Measurements from ENCODE around the gene DAGLB.

The DAGLB gene
- 19.2 to 22.5 (median 21.0) reads per million in 3 donors for total RNA-seq

GRCh38 chr7:6447581-6448199, at the start of gene DAGLB:
TSS of gene DAGLB (minus strand) at chr7:6447954. CDS start at chr7:6447842, 112 bp downstream.
- Histone ChIP-seq H3K27me3 (replicated peaks; ENCODE audit: control insufficient read depth, insufficient read depth, low read length, poor library complexity, severe bottlenecking) (no peaks in the 10 kb centered on the region), H3K4me3 (ENCODE audit: insufficient read depth, low read depth, low read length, poor library complexity, severe bottlenecking) (peak within 1 kb of the TSS; percentile 100), H3K9me3 (ENCODE audit: control insufficient read depth, low read length) (no peaks in the 10 kb centered on the region), H3K4me1 (ENCODE audit: control insufficient read depth, insufficient read depth, low read length, poor library complexity, severe bottlenecking) (peaks cover 8% of the 10 kb centered on the region), H3K36me3 (ENCODE audit: control insufficient read depth, insufficient read depth, low read length) (peaks cover 13% of the 10 kb centered on the region), H3K27ac (ENCODE audit: insufficient read depth, low read length, poor library complexity, severe bottlenecking) (peak within 1 kb of the TSS; percentile 86)
- DNase-seq: peak; percentile 89 to 93 (median 93)

GRCh38 chr7:6497637-6497905, 49.8 kb upstream of the DAGLB start:
- DNase-seq: no peak
- Histone ChIP-seq H3K27me3 (replicated peaks; ENCODE audit: control insufficient read depth, insufficient read depth, low read length, poor library complexity, severe bottlenecking) (no peaks in the 10 kb centered on the region), H3K27ac (ENCODE audit: insufficient read depth, low read length, poor library complexity, severe bottlenecking) (no peak overlapping the region), H3K36me3 (ENCODE audit: control insufficient read depth, insufficient read depth, low read length) (no peaks in the 10 kb centered on the region), H3K4me1 (ENCODE audit: control insufficient read depth, insufficient read depth, low read length, poor library complexity, severe bottlenecking) (no peaks in the 10 kb centered on the region), H3K4me3 (ENCODE audit: insufficient read depth, low read depth, low read length, poor library complexity, severe bottlenecking) (no peak overlapping the region), H3K9me3 (ENCODE audit: control insufficient read depth, low read length) (no peaks in the 10 kb centered on the region)

GRCh38 chr7:6496842-6497636, 49.3 kb upstream of the DAGLB start:
- Histone ChIP-seq H3K27me3 (replicated peaks; ENCODE audit: control insufficient read depth, insufficient read depth, low read length, poor library complexity, severe bottlenecking) (no peaks in the 10 kb centered on the region), H3K4me3 (ENCODE audit: insufficient read depth, low read depth, low read length, poor library complexity, severe bottlenecking) (no peak overlapping the region), H3K9me3 (ENCODE audit: control insufficient read depth, low read length) (no peaks in the 10 kb centered on the region), H3K27ac (ENCODE audit: insufficient read depth, low read length, poor library complexity, severe bottlenecking) (no peak overlapping the region), H3K4me1 (ENCODE audit: control insufficient read depth, insufficient read depth, low read length, poor library complexity, severe bottlenecking) (no peaks in the 10 kb centered on the region), H3K36me3 (ENCODE audit: control insufficient read depth, insufficient read depth, low read length) (no peaks in the 10 kb centered on the region)
- DNase-seq: no peak

- H3K27me3 ChIP-seq (replicated peaks; ENCODE audit: control insufficient read depth, insufficient read depth, low read length, poor library complexity, severe bottlenecking): no peaks in the 10 kb centered on the region
- H3K27ac ChIP-seq (ENCODE audit: insufficient read depth, low read length, poor library complexity, severe bottlenecking): no peak overlapping the region
- H3K4me3 ChIP-seq (ENCODE audit: insufficient read depth, low read depth, low read length, poor library complexity, severe bottlenecking): no peak overlapping the region
- H3K4me1 ChIP-seq (ENCODE audit: control insufficient read depth, insufficient read depth, low read length, poor library complexity, severe bottlenecking): no peaks in the 10 kb centered on the region
- no peaks in the 10 kb centered on the region for H3K36me3 ChIP-seq (ENCODE audit: control insufficient read depth, insufficient read depth, low read length)
- no peak for DNase-seq
- H3K9me3 ChIP-seq (ENCODE audit: control insufficient read depth, low read length): no peaks in the 10 kb centered on the region
Observed at GRCh38 chr7:6495597-6496262, 48.0 kb upstream of the DAGLB start.

GRCh38 chr7:6494365-6494764, 46.6 kb upstream of the DAGLB start:
- no peak for DNase-seq
- Histone ChIP-seq H3K4me3 (ENCODE audit: insufficient read depth, low read depth, low read length, poor library complexity, severe bottlenecking) (no peak overlapping the region), H3K27ac (ENCODE audit: insufficient read depth, low read length, poor library complexity, severe bottlenecking) (no peak overlapping the region), H3K9me3 (ENCODE audit: control insufficient read depth, low read length) (no peaks in the 10 kb centered on the region), H3K4me1 (ENCODE audit: control insufficient read depth, insufficient read depth, low read length, poor library complexity, severe bottlenecking) (no peaks in the 10 kb centered on the region), H3K27me3 (replicated peaks; ENCODE audit: control insufficient read depth, insufficient read depth, low read length, poor library complexity, severe bottlenecking) (no peaks in the 10 kb centered on the region), H3K36me3 (ENCODE audit: control insufficient read depth, insufficient read depth, low read length) (no peaks in the 10 kb centered on the region)

- no peak for DNase-seq
- Histone ChIP-seq H3K9me3 (ENCODE audit: control insufficient read depth, low read length) (no peaks in the 10 kb centered on the region), H3K36me3 (ENCODE audit: control insufficient read depth, insufficient read depth, low read length) (no peaks in the 10 kb centered on the region), H3K4me3 (ENCODE audit: insufficient read depth, low read depth, low read length, poor library complexity, severe bottlenecking) (no peak overlapping the region), H3K27ac (ENCODE audit: insufficient read depth, low read length, poor library complexity, severe bottlenecking) (no peak overlapping the region), H3K27me3 (replicated peaks; ENCODE audit: control insufficient read depth, insufficient read depth, low read length, poor library complexity, severe bottlenecking) (no peaks in the 10 kb centered on the region), H3K4me1 (ENCODE audit: control insufficient read depth, insufficient read depth, low read length, poor library complexity, severe bottlenecking) (no peaks in the 10 kb centered on the region)
Observed at GRCh38 chr7:6491194-6491593, 43.4 kb upstream of the DAGLB start.

GRCh38 chr7:6489612-6490011, 41.9 kb upstream of the DAGLB start:
- DNase-seq: no peak
- Histone ChIP-seq H3K27ac (ENCODE audit: insufficient read depth, low read length, poor library complexity, severe bottlenecking) (no peak overlapping the region), H3K9me3 (ENCODE audit: control insufficient read depth, low read length) (no peaks in the 10 kb centered on the region), H3K4me3 (ENCODE audit: insufficient read depth, low read depth, low read length, poor library complexity, severe bottlenecking) (no peak overlapping the region), H3K36me3 (ENCODE audit: control insufficient read depth, insufficient read depth, low read length) (no peaks in the 10 kb centered on the region), H3K4me1 (ENCODE audit: control insufficient read depth, insufficient read depth, low read length, poor library complexity, severe bottlenecking) (no peaks in the 10 kb centered on the region), H3K27me3 (replicated peaks; ENCODE audit: control insufficient read depth, insufficient read depth, low read length, poor library complexity, severe bottlenecking) (no peaks in the 10 kb centered on the region)

GRCh38 chr7:6487184-6487545, 39.4 kb upstream of the DAGLB start:
- Histone ChIP-seq H3K27ac (ENCODE audit: insufficient read depth, low read length, poor library complexity, severe bottlenecking) (no peak overlapping the region), H3K4me3 (ENCODE audit: insufficient read depth, low read depth, low read length, poor library complexity, severe bottlenecking) (no peak overlapping the region), H3K36me3 (ENCODE audit: control insufficient read depth, insufficient read depth, low read length) (no peaks in the 10 kb centered on the region), H3K27me3 (replicated peaks; ENCODE audit: control insufficient read depth, insufficient read depth, low read length, poor library complexity, severe bottlenecking) (no peaks in the 10 kb centered on the region), H3K4me1 (ENCODE audit: control insufficient read depth, insufficient read depth, low read length, poor library complexity, severe bottlenecking) (no peaks in the 10 kb centered on the region), H3K9me3 (ENCODE audit: control insufficient read depth, low read length) (no peaks in the 10 kb centered on the region)
- no peak for DNase-seq

GRCh38 chr7:6486438-6487183, 38.9 kb upstream of the DAGLB start:
- Histone ChIP-seq H3K9me3 (ENCODE audit: control insufficient read depth, low read length) (no peaks in the 10 kb centered on the region), H3K27me3 (replicated peaks; ENCODE audit: control insufficient read depth, insufficient read depth, low read length, poor library complexity, severe bottlenecking) (no peaks in the 10 kb centered on the region), H3K4me3 (ENCODE audit: insufficient read depth, low read depth, low read length, poor library complexity, severe bottlenecking) (no peak overlapping the region), H3K36me3 (ENCODE audit: control insufficient read depth, insufficient read depth, low read length) (no peaks in the 10 kb centered on the region), H3K4me1 (ENCODE audit: control insufficient read depth, insufficient read depth, low read length, poor library complexity, severe bottlenecking) (no peaks in the 10 kb centered on the region), H3K27ac (ENCODE audit: insufficient read depth, low read length, poor library complexity, severe bottlenecking) (no peak overlapping the region)
- DNase-seq: no peak

GRCh38 chr7:6482743-6483119, 35.0 kb upstream of the DAGLB start:
- H3K4me1 ChIP-seq (ENCODE audit: control insufficient read depth, insufficient read depth, low read length, poor library complexity, severe bottlenecking): no peaks in the 10 kb centered on the region
- peaks cover 5% of the 10 kb centered on the region for H3K36me3 ChIP-seq (ENCODE audit: control insufficient read depth, insufficient read depth, low read length)
- no peak for DNase-seq
- H3K4me3 ChIP-seq (ENCODE audit: insufficient read depth, low read depth, low read length, poor library complexity, severe bottlenecking): peak overlapping the region; percentile 89
- peak overlapping the region; percentile 60 for H3K27ac ChIP-seq (ENCODE audit: insufficient read depth, low read length, poor library complexity, severe bottlenecking)
- H3K27me3 ChIP-seq (replicated peaks; ENCODE audit: control insufficient read depth, insufficient read depth, low read length, poor library complexity, severe bottlenecking): no peaks in the 10 kb centered on the region
- H3K9me3 ChIP-seq (ENCODE audit: control insufficient read depth, low read length): no peaks in the 10 kb centered on the region

Measured in effector memory CD4-positive, alpha-beta T cell (primary cell).